ENCODE measurements around the gene NUCB1. TPM values are rescaled to one million over a fixed set of nuclear protein-coding genes. Genes with fewer than 3 reads are reported as not detected.

The NUCB1 gene
- total RNA-seq, 1 donor from 2014 or later = 159 TPM

GRCh38 chr19:48858984-48859710 is 41.0 kb upstream of the NUCB1 start:
- Mint-ChIP-seq H3K4me1 (no peaks in the 10 kb centered on the region), H3K36me3 (peaks cover 16% of the 10 kb centered on the region), H3K4me3 (no peak overlapping the region), H3K27me3 (ENCODE audit: low read depth) (no peaks in the 10 kb centered on the region), H3K27ac (no peak overlapping the region), H3K9me3 (no peaks in the 10 kb centered on the region)
- DNase-seq (ENCODE audit: low spot score in 2 of 2, unreplicated experiment in 2 of 2) = no peak
- TF ChIP-seq CTCF (IDR thresholded peaks at IDR 0.05; ENCODE audit: unreplicated experiment) = no peak

GRCh38 chr19:48859711-48860572 is 40.2 kb upstream of the NUCB1 start:
- Mint-ChIP-seq H3K27ac (no peak overlapping the region), H3K4me3 (no peak overlapping the region)
- no peak for TF ChIP-seq CTCF (IDR thresholded peaks at IDR 0.05; ENCODE audit: unreplicated experiment)

GRCh38 chr19:48861313-48861712 is 38.8 kb upstream of the NUCB1 start:
- no peak overlapping the region for H3K4me3 Mint-ChIP-seq
- no peak for TF ChIP-seq CTCF (IDR thresholded peaks at IDR 0.05; ENCODE audit: unreplicated experiment)

More at GRCh38 chr19:48859711-48860572, 40.2 kb upstream of the NUCB1 start:
- Mint-ChIP-seq H3K36me3 (peaks cover 19% of the 10 kb centered on the region), H3K27me3 (ENCODE audit: low read depth) (no peaks in the 10 kb centered on the region), H3K4me1 (no peaks in the 10 kb centered on the region), H3K9me3 (no peaks in the 10 kb centered on the region)
- no peak for DNase-seq (ENCODE audit: low spot score in 2 of 2, unreplicated experiment in 2 of 2)

GRCh38 chr19:48862827-48863226 is 37.3 kb upstream of the NUCB1 start:
- peaks cover 14% of the 10 kb centered on the region for H3K36me3 Mint-ChIP-seq
- no peaks in the 10 kb centered on the region for H3K27me3 Mint-ChIP-seq (ENCODE audit: low read depth)
- H3K9me3 Mint-ChIP-seq = no peaks in the 10 kb centered on the region
- no peak for DNase-seq (ENCODE audit: low spot score in 2 of 2, unreplicated experiment in 2 of 2)
- H3K4me3 Mint-ChIP-seq = no peak overlapping the region
- peaks cover 12% of the 10 kb centered on the region for H3K4me1 Mint-ChIP-seq
- no peak overlapping the region for H3K27ac Mint-ChIP-seq
- no peak for TF ChIP-seq CTCF (IDR thresholded peaks at IDR 0.05; ENCODE audit: unreplicated experiment)

More at GRCh38 chr19:48861313-48861712, 38.8 kb upstream of the NUCB1 start:
- Mint-ChIP-seq H3K36me3 (peaks cover 19% of the 10 kb centered on the region), H3K27ac (no peak overlapping the region), H3K4me1 (no peaks in the 10 kb centered on the region), H3K27me3 (ENCODE audit: low read depth) (no peaks in the 10 kb centered on the region), H3K9me3 (no peaks in the 10 kb centered on the region)
- no peak for DNase-seq (ENCODE audit: low spot score in 2 of 2, unreplicated experiment in 2 of 2)

GRCh38 chr19:48866692-48867091 is 33.4 kb upstream of the NUCB1 start:
- H3K4me3 Mint-ChIP-seq = peak overlapping the region; percentile 56
- peaks cover 7% of the 10 kb centered on the region for H3K36me3 Mint-ChIP-seq
- TF ChIP-seq CTCF (IDR thresholded peaks at IDR 0.05; ENCODE audit: unreplicated experiment) = no peak
- H3K27ac Mint-ChIP-seq = peak overlapping the region; percentile 95
- no peaks in the 10 kb centered on the region for H3K9me3 Mint-ChIP-seq
- H3K4me1 Mint-ChIP-seq = peaks cover 22% of the 10 kb centered on the region
- no peak for DNase-seq (ENCODE audit: low spot score in 2 of 2, unreplicated experiment in 2 of 2)
- H3K27me3 Mint-ChIP-seq (ENCODE audit: low read depth) = no peaks in the 10 kb centered on the region

Measured in mesothelial cell of epicardium (in vitro differentiated cells).